HEK293 (cell line): ENCODE measurements around the gene MARCO.

Experiments used
- CTCF ChIP-seq: fragments of 450-650 bp; formaldehyde crosslinking; IDR thresholded peaks from 2 replicates; pipeline ENCODE4 v1.5.1; 2016; ENCODE audit warnings: missing biosample characterization, missing genetic modification characterization
- REPIN1 ChIP-seq: fragments of 450-650 bp; formaldehyde crosslinking; IDR thresholded peaks from 2 replicates; pipeline ENCODE4 v1.5.1; 2017; ENCODE audit warnings: missing biosample characterization, missing genetic modification characterization, low read depth
- ZEB2 ChIP-seq: fragments of 450-650 bp; formaldehyde crosslinking; IDR thresholded peaks from 2 replicates; pipeline ENCODE4 v1.5.1; 2016; ENCODE audit warnings: missing biosample characterization, missing genetic modification characterization
- ZNF24 ChIP-seq: fragments of 450-650 bp; formaldehyde crosslinking; IDR thresholded peaks from 2 replicates; pipeline ENCODE4 v1.5.1; 2016; ENCODE audit warnings: missing biosample characterization, missing genetic modification characterization

- TF ChIP-seq ZEB2 (tag by site-specific recombination) = no peak
- no peak for TF ChIP-seq ZNF24 (tag by site-specific recombination)
- no peak for TF ChIP-seq REPIN1 (tag by site-specific recombination)
- TF ChIP-seq CTCF (tag by site-specific recombination) = no peak
Measured at GRCh38 chr2:118981632-118982031, 39.6 kb downstream of the MARCO start.
